RWPE1 (cell line): ENCODE results near the gene C1orf21.
"Not testable (repeated sequence)": the region's sequence is repeated elsewhere in the genome, so short reads cannot be mapped to it uniquely, and the experiment has no call there.

Experiments used
- CTCF ChIA-PET: fragments of 350-600 bp; sonication (Branson Sonifier 250); formaldehyde crosslinking; extraction: SDS; loops from one replicate; lab custom pipeline; 2021; lab: Yijun Ruan, JAX
- POLR2A ChIA-PET: fragments of 400-600 bp; formaldehyde crosslinking; extraction: SDS; loops from one replicate; lab custom pipeline; 2020; ENCODE audit warnings: antibody characterized with exemption; ENCODE audit not compliant: low non-redundant PET; lab: Yijun Ruan, JAX
- DNase-seq: peaks from one replicate; pipeline ENCODE4 v3.0.0; 2012; ENCODE audit warnings: low spot score
- H3K27ac ChIP-seq: fragments of 450-650 bp; 2 replicates; pipeline ENCODE4 v1.5.1; 2017
- TF ChIP-seq, protein P1 (sequence below): fragments of 450-650 bp; conservative IDR thresholded peaks from 2 replicates; pipeline ENCODE4 v1.5.1; 2017; ENCODE audit warnings: low read depth, mild to moderate bottlenecking

C1orf21 gene

DNA sequence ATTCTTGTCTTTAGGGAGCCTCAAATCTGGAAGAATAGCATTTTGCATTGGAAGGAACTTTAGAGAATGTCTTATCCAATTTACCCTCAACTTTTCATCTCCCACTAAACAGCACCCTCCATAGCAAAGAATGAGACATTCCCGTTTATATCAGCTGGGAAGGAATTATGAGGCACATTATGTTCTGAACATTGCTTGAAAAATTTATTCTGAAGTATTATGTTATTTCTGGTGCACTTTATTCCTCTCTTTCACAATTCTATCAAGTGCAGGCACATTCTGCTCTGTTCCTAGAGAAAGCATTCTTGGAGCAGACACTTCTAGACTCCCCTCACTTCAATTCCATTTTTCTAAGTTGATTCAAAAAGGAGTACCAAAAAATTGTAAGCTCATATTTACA lies 220.0 kb downstream of the C1orf21 start:
- TF ChIP-seq, protein P1, sequence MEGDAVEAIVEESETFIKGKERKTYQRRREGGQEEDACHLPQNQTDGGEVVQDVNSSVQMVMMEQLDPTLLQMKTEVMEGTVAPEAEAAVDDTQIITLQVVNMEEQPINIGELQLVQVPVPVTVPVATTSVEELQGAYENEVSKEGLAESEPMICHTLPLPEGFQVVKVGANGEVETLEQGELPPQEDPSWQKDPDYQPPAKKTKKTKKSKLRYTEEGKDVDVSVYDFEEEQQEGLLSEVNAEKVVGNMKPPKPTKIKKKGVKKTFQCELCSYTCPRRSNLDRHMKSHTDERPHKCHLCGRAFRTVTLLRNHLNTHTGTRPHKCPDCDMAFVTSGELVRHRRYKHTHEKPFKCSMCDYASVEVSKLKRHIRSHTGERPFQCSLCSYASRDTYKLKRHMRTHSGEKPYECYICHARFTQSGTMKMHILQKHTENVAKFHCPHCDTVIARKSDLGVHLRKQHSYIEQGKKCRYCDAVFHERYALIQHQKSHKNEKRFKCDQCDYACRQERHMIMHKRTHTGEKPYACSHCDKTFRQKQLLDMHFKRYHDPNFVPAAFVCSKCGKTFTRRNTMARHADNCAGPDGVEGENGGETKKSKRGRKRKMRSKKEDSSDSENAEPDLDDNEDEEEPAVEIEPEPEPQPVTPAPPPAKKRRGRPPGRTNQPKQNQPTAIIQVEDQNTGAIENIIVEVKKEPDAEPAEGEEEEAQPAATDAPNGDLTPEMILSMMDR: no peak
- no peak overlapping the region for H3K27ac ChIP-seq
- ChIA-PET CTCF (no interaction called here), POLR2A (no interaction called here)
- DNase-seq: no peak

DNA sequence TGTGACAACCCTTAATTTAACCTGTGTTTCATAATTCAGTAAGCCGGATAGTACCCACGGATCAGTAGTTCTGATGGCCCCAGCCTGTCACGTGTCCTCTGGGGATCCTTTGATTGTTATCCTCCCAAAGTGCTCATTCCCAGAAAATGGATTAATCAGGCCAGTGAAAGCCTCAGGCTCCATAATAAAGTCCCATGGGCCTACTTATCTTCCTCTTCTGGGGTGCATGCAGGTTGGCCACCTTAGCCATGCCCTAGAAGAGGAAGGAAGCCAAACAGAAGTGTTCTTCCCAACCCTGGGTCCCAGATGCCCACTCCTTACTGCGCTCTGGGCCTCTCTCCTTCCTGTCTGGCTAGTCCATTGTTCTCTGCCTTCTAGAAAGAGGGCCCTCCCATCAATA lies 221.8 kb downstream of the C1orf21 start:
- ChIA-PET POLR2A (no interaction called here), CTCF (no interaction called here)
- no peak for DNase-seq
- H3K27ac ChIP-seq: no peak overlapping the region
- TF ChIP-seq, protein P1: no peak

DNA sequence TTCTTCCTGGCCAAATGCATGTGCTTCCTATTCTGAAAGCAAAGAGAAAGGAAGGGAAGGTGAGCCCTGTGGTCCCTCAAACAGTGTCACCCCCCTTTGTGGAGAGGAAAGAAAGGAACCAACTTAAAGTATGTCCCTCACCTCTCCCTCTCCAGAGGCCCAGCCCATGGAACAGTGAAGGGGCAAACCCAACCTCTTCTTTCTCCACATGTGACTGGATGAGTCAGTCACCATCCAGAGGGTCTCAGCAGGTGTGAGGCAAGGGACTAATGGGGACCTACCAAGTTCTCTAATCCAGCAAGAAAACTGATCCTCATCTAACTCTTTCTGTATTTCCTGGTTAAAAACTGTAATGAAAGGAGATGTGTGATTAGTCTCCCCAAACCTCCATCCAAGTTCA lies 222.2 kb downstream of the C1orf21 start:
- no peak overlapping the region for H3K27ac ChIP-seq
- TF ChIP-seq, protein P1: no peak
- ChIA-PET POLR2A (no interaction called here), CTCF (no interaction called here)
- DNase-seq: no peak

DNA sequence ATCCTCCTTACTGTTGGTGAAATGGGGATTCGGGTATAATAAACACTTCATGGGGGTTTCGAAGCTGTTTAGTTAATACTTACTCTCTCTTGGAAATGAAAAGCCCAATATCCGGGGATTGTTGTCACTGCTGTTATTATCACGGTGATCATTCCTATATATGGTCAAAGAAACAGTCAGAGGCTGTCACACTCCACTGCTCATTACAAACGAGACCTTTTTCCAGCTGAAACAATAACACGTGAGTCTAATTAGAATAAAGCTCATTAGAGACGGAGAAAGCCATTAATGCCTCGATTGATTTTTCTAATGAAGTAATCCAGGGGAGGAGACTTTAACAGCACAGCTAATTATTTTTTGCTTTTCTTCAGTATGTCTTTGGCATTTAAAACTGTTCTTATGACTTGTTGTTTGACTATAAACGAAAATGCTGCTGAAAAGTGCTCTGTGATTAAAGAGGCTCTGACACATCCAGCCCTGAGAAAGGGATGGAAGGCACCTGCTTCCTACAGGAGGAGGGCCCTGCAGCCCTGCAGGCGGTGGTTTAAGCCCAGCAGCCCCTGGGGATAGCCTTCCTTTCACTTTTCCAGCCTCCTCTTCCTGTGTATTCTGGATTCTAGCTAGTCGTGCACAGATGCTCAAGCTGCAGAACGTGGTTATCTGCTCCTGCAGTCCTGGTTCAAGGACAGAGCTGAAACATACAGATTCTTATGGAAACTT lies 224.2 kb downstream of the C1orf21 start:
- ChIA-PET POLR2A (interaction anchor here (0.6 kb wide), 1 partner anchor 784 kb away, joined by 3 read pairs; no protein-coding TSS in a partner anchor), CTCF (no interaction called here)
- DNase-seq: no peak
- peak overlapping the region; percentile 34; the same call in 1 of the 2 replicates for H3K27ac ChIP-seq
- TF ChIP-seq, protein P1: no peak

GRCh38 chr1:184612229-184612628 lies 225.4 kb downstream of the C1orf21 start:
- H3K27ac ChIP-seq: peak overlapping the region; percentile 83
- CTCF ChIA-PET: interaction anchor here (0.6 kb wide), 1 partner anchor 555 kb away, joined by 4 read pairs; no protein-coding TSS in a partner anchor
- POLR2A ChIA-PET: not testable (repeated sequence)
- peak; percentile 73 for DNase-seq

- no peak overlapping the region for H3K27ac ChIP-seq
- TF ChIP-seq, protein P1: no peak
- DNase-seq: no peak
- POLR2A ChIA-PET: no interaction called here
- CTCF ChIA-PET: no interaction called here
Observed at GRCh38 chr1:184614667-184615066, 227.8 kb downstream of the C1orf21 start.

DNA sequence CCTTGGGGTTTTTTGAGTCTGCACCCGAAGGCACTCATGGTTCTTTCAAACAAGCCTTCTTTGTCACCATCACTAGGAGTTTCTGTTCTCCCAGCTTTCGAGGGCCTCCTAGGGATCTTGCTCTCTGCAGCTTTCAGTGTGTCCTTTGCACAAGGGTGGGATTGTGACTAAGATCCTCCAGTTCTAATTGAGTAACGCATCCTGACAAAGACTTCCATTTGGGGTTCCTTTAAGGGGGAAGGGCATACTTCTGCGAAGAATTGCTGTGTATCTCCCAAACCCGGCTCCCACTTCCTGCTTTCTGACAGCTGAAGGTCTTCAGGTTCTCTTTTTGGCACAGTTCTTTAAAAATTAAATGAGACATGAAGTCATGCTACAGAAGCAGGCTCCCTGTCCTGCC lies 228.5 kb downstream of the C1orf21 start:
- ChIA-PET CTCF (no interaction called here), POLR2A (no interaction called here)
- DNase-seq: no peak
- TF ChIP-seq, protein P1: no peak
- no peak overlapping the region for H3K27ac ChIP-seq
